GM18873 (cell line): ENCODE data around the gene GABBR2.

ENCODE experiments used
- ATAC-seq: cut with Tn5 transposase; IDR thresholded peaks from one replicate; pipeline ENCODE4 v1.9.1; 2021; ENCODE audit warnings: mild to moderate bottlenecking, moderate library complexity, moderate number of reproducible peaks; ENCODE audit not compliant: unreplicated experiment, low FRiP score

Gene GABBR2

DNA sequence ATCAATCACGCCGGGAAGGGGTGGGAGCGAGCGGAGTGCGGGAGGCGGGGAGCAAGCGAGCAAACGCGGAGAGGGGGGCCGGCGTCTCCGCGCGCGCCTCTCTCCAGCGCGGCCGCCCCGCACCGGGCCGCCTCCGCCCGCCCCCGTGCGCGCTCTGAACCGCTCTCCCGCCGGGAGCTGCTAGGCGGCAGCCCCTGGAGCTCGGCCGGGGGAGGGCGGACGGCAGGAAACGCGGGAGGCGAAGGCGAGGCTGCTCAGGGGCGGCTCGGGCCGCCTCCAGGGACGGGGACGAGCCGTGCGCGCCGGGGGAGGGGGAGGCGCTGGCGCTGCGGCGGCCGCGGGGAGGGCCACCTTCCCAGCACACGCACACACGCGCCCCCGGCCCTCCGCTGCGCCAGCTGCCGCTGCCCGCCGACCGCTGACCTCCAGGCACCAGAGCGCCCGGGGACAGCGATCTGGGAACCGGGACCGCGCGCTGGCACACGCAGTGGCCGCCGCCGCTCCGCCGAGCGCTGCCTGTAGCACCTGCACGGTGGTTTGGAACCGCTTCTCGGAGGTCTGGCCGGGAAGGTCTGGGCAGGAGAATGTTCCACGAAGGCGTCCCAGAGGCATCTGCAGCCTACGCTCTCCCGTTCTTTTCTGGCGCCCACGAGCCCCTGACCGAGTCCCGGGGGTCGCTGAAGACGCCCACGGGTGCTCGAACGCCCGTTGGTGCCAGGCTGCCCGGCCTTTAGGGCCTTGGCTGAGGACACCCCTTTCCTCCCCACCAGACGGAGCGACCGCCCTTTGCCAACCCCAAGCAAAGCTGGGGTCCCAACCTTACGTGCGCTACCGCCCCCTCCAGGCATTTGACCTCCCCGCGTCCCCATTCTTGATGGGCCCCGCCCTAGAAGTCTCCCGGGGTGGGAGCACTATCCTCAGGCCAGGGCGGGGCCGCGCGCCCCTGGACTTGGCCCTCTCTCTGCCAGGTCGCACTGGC lies at the start of gene GABBR2:
Gene GABBR2 (minus strand): TSS at position 3 of the 979 bp plus-strand sequence. CDS start 198 bp downstream, outside the sequence.
- ATAC-seq = no peak

DNA sequence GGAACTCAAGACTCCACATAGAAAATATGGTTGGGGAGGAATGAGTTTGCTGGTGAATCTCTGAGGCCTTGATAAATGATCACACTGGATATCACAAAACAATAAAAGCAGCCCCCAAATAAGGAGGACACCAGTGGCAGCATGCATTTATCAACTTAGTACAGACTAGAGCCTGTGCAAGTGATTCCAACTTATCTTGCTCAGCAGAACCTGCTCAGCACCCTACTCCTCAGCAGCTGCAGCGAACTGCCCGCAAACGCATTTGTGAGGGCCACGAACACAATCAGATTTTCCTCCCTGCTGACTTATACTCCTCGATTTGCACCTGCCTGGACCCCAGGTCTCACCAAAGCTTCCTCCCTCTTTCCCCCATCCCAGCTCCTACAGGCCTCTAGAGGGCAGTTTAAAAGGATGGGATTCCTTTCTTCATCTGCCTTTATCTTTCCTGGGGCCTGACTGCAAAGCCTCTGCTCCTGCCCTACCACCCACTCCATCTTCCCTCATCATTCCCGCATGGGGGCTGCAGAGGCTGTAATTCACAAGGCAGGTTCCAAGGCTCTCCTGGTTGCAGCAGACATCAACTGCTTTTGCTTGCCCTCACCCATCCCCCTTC lies 46.4 kb upstream of the GABBR2 start:
- ATAC-seq = no peak

DNA sequence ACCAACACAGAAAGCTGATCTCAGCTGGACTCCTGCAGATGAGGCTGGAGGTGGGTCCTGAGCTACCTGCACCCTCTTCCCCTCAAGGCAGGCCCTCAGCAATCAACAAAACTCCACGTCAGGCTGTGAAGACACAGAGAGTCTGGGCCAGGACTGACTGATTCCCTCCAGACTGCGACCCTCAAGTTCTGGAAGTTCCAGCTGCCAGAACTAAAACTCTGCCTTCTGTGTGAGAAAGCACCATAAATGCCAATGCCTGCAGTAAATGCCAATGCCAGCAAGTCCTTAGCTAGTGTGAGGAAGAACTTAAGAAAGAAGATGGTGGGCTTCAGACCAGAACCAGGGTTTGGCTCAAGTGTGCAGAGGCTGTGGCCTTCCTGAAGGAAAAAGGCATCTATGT lies 42.5 kb upstream of the GABBR2 start:
- no peak for ATAC-seq

DNA sequence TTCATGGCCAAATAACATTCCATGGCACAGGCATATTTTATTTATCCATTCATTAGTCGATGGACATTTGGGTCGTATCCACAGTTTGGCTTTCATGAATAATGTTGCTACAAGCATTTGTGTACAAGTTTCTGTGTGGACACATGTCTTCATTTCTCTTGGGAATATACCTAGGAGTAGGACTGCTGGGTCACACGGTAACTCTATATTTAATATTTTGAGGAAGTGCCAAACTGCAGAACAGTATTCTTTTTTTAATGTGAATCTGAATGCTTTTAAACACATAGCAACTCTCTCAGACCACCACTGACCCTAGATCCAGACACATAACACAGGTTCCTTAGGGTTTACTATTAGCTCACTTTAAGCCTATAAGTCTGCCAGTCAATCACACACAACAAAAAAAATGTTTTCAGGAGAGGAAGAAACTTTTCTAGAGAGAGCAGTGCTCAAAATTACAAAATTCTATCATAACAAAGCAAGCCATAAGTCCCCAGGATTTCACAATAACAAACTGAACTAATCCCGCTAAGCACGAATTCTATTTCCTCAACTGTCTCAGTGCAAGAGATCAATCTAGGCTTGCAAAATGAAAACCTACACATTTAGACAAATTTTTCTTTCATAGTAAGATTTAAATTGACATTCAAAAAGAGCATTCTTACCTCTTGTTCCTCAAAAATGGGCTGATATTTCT lies 41.8 kb upstream of the GABBR2 start:
- no peak for ATAC-seq

DNA sequence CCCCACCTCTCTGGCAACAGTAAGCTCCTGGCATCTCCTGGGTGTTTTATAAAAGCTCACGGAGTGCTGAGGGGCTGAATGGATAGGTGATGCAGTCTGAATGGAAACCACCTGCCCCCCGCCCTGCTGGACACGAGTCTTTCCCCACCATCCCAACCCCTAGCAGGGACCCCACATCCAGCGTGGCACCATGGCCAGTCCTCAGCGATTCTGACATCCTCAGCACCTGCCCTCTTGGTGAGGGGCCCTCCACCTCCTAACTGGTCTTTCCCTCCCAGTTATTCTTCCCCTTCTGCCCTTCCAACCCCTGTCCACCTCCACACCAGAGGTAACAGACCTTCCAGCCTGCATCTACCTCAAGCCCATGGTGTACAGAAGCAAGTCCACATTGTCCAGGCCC lies 38.7 kb upstream of the GABBR2 start:
- no peak for ATAC-seq

DNA sequence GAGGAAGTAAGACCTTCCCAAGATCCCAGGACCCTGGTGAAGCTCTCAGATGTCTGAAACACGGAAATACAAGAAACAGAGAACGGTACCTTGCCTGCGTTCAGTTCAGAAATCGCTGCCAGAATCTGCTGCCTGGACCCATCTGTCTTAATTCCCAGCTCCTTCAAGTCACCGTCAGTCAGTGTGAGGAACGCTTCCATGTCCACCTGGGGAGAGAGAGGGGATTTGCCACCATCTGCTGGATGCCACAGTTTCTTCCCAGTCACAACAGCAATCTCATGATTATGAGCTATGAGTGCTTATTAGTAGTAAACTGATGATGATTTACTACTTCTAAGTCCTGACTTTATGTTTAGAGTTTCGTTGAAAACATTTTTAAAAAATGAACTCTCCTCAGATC lies 36.7 kb upstream of the GABBR2 start:
- ATAC-seq = no peak

DNA sequence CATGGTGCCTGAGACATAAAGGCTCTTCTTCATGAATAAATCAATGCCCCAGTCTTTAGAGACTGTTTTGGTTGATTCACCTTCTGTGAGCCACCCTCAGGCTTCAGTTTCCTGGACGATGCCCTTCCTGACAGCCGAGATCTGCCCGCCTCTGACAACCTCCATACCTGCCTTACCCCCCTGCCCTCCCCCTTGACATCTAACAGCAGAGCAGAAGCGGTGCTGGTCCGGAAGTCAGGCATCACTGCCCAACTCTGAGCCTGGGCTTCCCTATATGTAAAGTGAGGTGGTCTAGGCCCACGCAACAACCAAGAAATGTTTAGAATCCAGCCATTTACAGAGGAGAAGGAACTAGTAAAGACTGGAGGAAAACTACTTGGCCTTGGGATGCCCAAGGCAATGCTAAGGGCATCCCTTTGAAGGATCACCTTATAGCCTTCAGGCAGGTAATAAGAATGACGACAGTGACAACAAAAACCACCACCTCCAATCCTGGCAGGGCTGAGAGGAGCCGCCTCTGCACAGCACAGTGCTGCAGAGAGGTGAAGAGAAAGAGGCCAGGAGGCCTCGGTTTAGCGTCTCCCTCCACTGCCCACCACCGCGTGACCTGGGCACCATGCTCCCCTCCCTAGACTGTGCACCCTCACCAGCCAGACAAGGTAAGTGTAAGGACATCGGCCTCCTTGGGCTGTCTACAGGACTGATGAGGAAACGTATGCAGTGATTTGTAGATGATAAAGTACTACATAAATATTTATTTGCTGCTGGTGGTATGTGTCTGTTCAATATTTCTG lies 35.3 kb upstream of the GABBR2 start:
- ATAC-seq = no peak

DNA sequence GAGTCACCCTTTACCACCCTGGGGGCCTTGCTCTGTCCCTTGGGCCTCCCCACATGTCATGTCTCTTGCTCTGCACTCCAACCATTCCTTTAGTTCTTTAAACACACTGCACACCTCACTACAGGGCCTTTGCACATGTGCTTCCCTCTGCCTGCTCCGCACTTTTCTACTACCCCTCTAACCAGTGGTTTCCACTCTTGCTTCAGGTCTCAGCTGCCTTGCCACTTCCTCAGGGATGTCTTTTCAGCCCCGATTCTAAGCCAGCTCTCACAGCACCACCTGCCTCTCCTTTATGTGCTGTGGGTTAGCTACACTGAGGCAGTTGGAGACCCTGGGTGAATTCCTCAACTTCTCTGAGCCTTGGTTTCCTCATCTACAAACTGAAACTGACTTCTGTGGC lies 34.6 kb upstream of the GABBR2 start:
- no peak for ATAC-seq

DNA sequence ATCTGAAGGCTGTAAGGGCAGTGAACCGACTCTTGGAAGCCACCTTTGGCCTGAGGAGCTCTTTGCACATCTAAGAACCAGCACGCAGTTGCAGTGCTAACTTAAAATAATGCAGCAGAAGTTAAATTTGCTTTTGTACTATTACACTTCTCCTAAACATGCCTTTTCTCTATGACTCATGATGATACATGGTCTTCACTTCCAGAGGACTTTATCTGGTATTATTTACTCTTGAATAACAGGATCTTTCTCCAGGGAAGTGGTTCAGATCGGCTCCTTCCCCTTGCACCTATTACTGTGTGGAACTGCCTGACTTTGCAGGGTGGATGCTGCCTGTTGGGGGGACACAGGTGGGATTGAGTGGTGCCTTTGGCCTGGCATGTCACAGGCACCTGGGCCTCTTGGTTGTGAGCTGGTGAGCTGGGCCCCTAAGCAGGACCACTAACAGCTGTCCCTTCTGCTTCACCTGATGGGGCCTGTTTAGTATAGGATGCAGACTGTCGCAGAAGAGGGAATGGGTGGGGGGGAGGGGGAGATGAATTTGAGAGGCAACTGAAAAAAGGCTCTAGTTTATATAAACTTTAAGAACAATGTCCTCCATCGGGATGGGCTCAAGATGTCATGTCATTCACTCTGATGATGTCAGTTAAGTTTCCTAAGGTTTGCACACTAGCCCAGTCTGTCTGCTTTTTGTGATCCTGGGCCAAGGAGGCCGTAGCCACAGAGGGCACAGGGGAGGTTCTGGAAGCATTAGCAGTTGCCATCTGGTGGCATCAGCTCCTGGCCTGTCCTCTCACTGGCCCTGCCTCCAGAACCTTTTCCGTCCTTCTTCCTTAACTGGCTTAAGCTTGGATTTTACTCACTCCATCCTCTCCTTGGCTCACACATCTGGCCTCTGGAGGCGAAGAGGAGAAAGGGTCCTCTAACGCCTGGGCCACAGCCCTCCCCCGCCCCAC lies 33.9 kb upstream of the GABBR2 start:
- no peak for ATAC-seq

DNA sequence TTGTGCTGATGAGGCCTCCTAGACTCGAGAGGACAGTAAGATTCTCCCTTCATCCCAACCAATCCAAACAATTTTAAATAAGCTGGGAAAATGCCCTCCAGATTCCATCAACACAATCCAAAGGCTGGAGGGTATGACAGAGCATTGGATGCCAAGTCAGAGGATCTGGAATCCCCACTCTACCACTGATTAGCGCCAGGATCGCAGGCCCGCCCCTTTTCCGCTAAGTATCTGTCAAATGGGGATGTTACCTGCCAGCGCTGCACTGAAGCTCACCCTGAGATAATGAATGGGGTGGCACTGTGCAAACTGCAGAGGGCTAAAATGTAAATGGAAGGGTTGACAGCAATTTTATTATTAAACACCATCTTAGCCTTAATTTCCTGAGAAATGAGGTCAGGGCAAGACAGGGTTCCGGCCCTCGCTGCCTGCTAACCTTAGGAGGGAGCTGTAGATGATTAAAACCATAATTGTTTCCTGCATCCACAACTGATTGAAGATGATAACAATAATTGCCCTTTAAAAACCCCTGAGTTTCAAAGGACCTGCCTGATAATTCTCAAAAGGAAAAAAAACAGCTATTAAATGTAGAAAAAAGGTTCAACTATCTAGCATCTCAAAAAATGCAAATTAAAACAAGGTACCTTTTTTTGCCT lies 31.6 kb upstream of the GABBR2 start:
- ATAC-seq = no peak

DNA sequence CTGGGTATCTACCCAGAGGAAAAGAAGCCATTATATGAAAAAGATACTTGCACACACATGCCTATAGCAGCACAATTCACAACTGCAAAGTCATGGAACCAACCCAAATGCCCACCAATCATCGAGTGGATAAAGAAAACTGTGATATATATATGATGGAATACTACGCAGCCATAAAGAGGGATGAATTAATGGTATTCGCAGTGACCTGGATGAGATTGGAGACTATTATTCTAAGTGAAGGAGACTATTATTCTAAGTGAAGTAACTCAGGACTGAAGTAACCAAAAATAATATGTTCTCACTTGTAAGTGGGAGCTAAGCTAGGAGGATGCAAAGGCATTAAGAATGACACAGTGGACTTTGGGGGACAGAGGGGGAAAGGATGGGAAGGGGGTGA lies 30.0 kb upstream of the GABBR2 start:
- no peak for ATAC-seq

DNA sequence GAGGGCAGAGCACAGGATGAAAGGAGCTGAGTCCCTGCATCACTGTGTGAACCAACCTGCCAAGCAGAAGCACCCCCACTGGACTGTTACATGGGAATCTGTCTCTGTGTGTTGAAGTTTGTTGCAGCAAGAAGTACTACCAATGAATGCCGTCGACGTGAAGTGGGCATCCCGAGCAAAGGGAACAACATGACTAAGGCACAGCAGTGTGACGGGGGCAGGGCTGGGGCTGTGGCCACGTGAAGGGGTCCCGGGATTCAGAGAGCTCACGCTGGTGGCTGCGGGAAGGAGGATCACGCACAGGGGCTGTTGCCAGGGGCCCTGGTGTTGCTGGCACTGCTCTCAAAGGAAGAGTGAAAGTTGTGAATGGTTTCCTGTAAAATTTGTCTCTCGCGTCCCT lies 27.5 kb upstream of the GABBR2 start:
- no peak for ATAC-seq

DNA sequence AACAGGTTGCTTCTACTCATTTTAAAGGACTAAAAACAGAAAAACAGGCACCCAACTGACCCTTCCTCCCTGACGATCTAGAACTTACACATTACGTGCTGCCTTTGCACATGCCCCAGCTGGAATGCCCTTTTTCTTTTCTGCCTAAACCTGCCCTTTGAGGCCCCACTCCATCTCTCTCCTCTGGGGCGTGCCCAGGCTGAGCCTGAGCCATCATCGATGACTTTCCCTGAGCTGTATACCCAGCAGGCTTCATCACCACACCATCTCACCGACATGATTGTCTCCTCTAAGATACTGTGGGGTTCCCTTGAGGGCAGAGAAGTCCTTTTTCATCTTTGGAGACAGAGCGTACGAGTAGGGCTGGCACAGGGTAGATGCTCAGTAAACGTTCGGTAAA lies 24.1 kb upstream of the GABBR2 start:
- no peak for ATAC-seq

DNA sequence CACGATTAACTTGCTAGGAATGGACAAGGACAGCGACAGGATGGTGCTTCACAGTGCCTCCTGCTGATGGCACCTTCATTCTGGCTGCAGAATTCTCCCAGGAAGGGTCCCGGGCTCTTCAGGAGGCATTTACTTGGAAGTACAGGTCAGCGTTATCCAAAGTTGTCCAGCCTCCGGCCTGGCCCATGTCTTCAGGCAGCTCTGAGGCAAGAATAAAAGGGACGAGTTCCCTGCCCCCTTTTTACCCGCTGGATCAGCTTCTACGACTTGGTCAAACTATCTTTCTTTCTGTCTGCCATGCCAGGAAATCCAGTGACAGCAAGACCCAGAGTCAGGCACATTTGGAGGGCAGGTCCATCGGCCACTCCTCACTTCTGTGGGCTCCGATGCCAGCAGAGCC lies 23.4 kb upstream of the GABBR2 start:
- ATAC-seq = no peak

DNA sequence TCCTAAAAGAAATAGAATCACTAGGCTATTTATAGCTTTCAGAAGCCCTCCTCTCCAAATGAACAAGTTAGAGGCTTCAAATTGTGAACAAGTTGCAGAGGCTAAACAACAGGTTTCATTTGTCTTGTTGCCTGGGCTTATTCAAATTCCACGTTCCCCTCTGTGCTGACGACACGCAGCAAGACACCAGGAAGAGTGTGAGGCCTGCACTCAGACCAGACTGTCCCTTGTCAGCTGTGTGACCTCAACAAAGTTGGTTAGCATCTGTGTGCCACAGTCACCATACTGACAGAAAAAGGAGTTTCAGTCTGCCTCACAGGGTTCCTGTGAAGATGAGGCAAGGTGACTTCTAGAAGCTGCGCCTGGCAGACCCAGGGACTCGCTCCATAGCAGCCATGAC lies 22.1 kb upstream of the GABBR2 start:
- ATAC-seq = no peak

DNA sequence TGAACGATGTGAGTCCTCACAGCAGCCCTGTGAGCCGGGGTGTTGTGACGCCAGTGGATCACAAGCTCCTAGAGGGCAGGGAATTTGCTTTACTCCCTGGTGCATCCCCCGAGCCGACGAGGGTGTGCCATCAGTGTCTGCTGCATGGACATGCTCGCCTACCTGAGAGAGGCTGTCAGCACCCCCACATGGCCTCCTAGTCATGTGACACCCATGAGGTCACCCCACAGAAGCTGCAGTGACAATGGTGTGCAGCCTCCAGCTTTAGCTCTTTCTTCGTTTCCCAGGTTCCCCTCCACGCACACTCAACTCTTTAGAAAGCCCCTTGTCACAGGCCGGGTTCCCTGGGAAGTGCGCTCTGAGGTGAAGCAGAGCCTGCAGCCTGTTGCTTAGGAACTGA lies 19.8 kb upstream of the GABBR2 start:
- ATAC-seq = no peak

DNA sequence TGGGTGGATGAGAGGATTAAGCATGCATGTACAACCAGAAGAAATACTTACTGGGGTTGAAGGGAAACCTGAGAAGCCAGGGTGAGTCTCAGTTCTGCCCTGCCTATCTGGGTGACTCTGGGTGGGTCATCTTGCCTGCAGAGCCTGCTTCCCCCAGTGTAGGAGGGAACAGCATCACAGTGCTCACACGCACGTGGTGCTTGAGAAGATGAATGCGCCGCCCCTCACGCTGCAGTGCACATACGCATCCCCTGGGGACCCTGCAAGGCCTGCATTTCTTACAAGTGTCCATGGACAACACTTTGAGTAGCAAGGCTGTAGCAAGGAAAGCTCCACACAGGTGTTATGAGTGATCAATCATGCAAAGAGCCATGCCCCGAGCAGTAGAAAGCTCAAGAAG lies 18.7 kb upstream of the GABBR2 start:
- ATAC-seq = no peak

DNA sequence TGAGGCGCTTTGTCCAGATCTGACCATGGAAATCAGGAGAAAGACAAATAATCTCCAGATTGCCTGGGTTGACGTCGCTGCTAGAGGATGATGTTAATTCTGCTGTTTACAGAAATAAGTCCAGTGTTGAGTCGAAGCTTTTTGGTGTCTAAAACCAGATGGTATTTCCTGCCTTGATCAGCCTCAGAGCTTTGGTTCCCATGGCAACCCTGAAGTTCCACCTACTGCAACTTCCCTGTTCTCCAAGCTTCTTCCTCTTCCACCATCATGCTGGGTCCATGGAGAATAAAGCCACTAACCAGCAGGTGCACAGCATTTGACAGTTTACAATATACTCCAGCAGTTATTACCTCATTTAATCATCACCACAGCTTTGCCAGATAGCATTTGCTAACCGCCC lies 18.0 kb upstream of the GABBR2 start:
- no peak for ATAC-seq
